ENCODE results near the gene GFM1. TPM values are rescaled to one million over a fixed set of nuclear protein-coding genes. Genes with fewer than 3 reads are reported as not detected.
"Not testable (repeated sequence)": the region's sequence is repeated elsewhere in the genome, so short reads cannot be mapped to it uniquely, and the experiment has no call there.

GFM1 gene
- total RNA-seq, 3 donors from 2014 or later (not counting 1 experiment from before 2014, with no cell fraction given), result 38.4 to 55.5 (median 50.4) TPM

- H3K36me3 Mint-ChIP-seq, result no peaks in the 10 kb centered on the region
- 97% methylated on average over 2 of the region's 2 CpGs for WGBS (ENCODE audit: insufficient coverage)
- no peak for DNase-seq
Measured at GRCh38 chr3:158680861-158681260, 36.5 kb downstream of the GFM1 start.

GRCh38 chr3:158683230-158683962 lies 39.1 kb downstream of the GFM1 start:
- no peak overlapping the region for H3K4me3 ChIP-seq (ENCODE audit: low read length)
- TF ChIP-seq CTCF (IDR thresholded peaks at IDR 0.05), result no peak
- WGBS (ENCODE audit: insufficient coverage), result 87% methylated on average over 2 of the region's 5 CpGs
- H3K27ac ChIP-seq (ENCODE audit: low read length), result no peak overlapping the region
- H3K9me3 ChIP-seq (ENCODE audit: control insufficient read depth, insufficient read depth, low read length), result no peaks in the 10 kb centered on the region
- no peaks in the 10 kb centered on the region for H3K9me3 Mint-ChIP-seq
- peaks cover 33% of the 10 kb centered on the region for H3K36me3 ChIP-seq (ENCODE audit: control insufficient read depth, insufficient read depth, low read length)
- ATAC-seq, result no peak
- intact Hi-C loops (cut with micrococcal nuclease), result no loop called here
- H3K4me1 ChIP-seq (ENCODE audit: control insufficient read depth, insufficient read depth, low read length), result no peaks in the 10 kb centered on the region
- H3K27ac Mint-ChIP-seq, result no peak overlapping the region
- no peak for DNase-seq
- H3K36me3 Mint-ChIP-seq, result no peaks in the 10 kb centered on the region
- H3K27me3 ChIP-seq (ENCODE audit: control insufficient read depth, insufficient read depth, low read length), result no peaks in the 10 kb centered on the region
- no peaks in the 10 kb centered on the region for H3K27me3 Mint-ChIP-seq (ENCODE audit: low read depth in 2 of 2)
- H3K4me3 Mint-ChIP-seq, result no peak overlapping the region
- H3K4me1 Mint-ChIP-seq, result no peaks in the 10 kb centered on the region

More at GRCh38 chr3:158680861-158681260, 36.5 kb downstream of the GFM1 start:
- no peak for ATAC-seq
- Mint-ChIP-seq H3K27ac (no peak overlapping the region), H3K27me3 (ENCODE audit: low read depth in 2 of 2) (no peaks in the 10 kb centered on the region), H3K4me1 (no peaks in the 10 kb centered on the region), H3K4me3 (no peak overlapping the region), H3K9me3 (no peaks in the 10 kb centered on the region)
- H3K4me3 ChIP-seq (ENCODE audit: low read length), result no peak overlapping the region
- no peaks in the 10 kb centered on the region for H3K4me1 ChIP-seq (ENCODE audit: control insufficient read depth, insufficient read depth, low read length)
- H3K9me3 ChIP-seq (ENCODE audit: control insufficient read depth, insufficient read depth, low read length), result no peaks in the 10 kb centered on the region
- no peaks in the 10 kb centered on the region for H3K27me3 ChIP-seq (ENCODE audit: control insufficient read depth, insufficient read depth, low read length)
- no peak overlapping the region for H3K27ac ChIP-seq (ENCODE audit: low read length)
- no peak for TF ChIP-seq CTCF (IDR thresholded peaks at IDR 0.05)
- H3K36me3 ChIP-seq (ENCODE audit: control insufficient read depth, insufficient read depth, low read length), result peaks cover 35% of the 10 kb centered on the region
- intact Hi-C loops (cut with micrococcal nuclease), result no loop called here

DNA sequence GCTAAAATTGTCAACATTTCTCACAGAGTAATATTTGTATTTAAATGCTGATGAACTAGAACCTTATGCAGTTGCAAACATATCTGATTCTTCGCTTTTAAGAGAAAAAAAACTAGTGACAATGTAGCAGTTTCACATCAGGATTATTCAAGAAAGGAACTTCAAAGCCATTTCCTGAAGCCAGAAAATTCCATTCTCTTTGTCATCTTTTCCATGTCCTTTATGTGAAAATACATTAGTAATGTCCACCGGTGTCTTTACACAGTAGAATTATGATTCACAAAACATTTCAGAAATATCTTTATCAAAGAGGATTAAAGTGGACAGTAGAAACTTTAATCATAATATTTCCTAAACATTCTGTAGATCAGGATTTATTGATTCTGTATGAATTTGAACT lies 40.8 kb downstream of the GFM1 start:
- Histone ChIP-seq H3K36me3 (ENCODE audit: control insufficient read depth, insufficient read depth, low read length) (peaks cover 29% of the 10 kb centered on the region), H3K9me3 (ENCODE audit: control insufficient read depth, insufficient read depth, low read length) (no peaks in the 10 kb centered on the region), H3K27ac (ENCODE audit: low read length) (no peak overlapping the region), H3K27me3 (ENCODE audit: control insufficient read depth, insufficient read depth, low read length) (no peaks in the 10 kb centered on the region), H3K4me1 (ENCODE audit: control insufficient read depth, insufficient read depth, low read length) (no peaks in the 10 kb centered on the region), H3K4me3 (ENCODE audit: low read length) (no peak overlapping the region)
- ATAC-seq (no peak), DNase-seq (no peak)
- Mint-ChIP-seq H3K27ac (no peak overlapping the region), H3K4me3 (no peak overlapping the region), H3K27me3 (ENCODE audit: low read depth in 2 of 2) (no peaks in the 10 kb centered on the region), H3K9me3 (no peaks in the 10 kb centered on the region), H3K36me3 (no peaks in the 10 kb centered on the region), H3K4me1 (no peaks in the 10 kb centered on the region)
- TF ChIP-seq CTCF (IDR thresholded peaks at IDR 0.05), result no peak
- WGBS (ENCODE audit: insufficient coverage), result 100% methylated on average over 1 of the region's 2 CpGs
- intact Hi-C loops (cut with micrococcal nuclease), result no loop called here

DNA sequence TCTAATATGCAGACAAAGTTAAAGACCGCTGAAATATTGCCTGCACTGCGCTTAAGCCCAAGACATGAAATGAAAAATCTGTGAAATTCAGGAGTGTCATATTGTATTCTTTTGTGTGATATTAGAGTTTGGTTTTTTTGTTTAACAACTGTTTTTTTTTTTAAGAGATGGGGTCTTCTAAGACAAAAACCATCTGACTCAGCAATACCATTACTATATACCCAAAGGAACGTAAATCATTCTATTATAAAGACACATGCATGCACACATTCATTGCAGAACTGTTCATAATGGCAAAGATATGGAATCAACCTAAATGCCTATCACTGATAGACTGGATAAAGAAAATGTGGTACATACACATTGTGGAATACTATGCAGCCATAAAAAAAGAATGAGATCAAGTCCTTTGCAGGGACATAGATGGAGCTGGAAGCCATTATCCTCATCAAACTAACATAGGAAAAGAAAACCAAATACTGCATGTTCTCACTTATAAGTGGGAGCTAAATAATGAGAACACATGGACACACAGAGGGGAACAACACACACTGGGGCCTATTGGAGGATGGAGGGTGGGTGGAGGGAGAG lies 49.6 kb downstream of the GFM1 start:
- H3K27ac Mint-ChIP-seq; H3K36me3 Mint-ChIP-seq; H3K27ac ChIP-seq (ENCODE audit: low read length); H3K27me3 ChIP-seq (ENCODE audit: control insufficient read depth, insufficient read depth, low read length); H3K4me1 ChIP-seq (ENCODE audit: control insufficient read depth, insufficient read depth, low read length); intact Hi-C loops (cut with micrococcal nuclease); H3K9me3 Mint-ChIP-seq; H3K4me3 Mint-ChIP-seq; H3K9me3 ChIP-seq (ENCODE audit: control insufficient read depth, insufficient read depth, low read length); DNase-seq; H3K4me1 Mint-ChIP-seq; H3K4me3 ChIP-seq (ENCODE audit: low read length); ATAC-seq; H3K27me3 Mint-ChIP-seq (ENCODE audit: low read depth in 2 of 2): not testable (repeated sequence)
- H3K36me3 ChIP-seq (ENCODE audit: control insufficient read depth, insufficient read depth, low read length), result peaks cover 24% of the 10 kb centered on the region
- WGBS (ENCODE audit: insufficient coverage), result 81% methylated on average over 2 of the region's 3 CpGs
